PC-3 (cell line): ENCODE measurements around the gene TIAM1. TPM values are rescaled to one million over a fixed set of nuclear protein-coding genes. Genes with fewer than 3 reads are reported as not detected.

ENCODE experiments used
- ATAC-seq: fragments of 200-7000 bp; cut with Tn5 transposase; 2 replicates; pipeline ENCODE4 v1.9.1; 2020; ENCODE audit warnings: mild to moderate bottlenecking, moderate library complexity
- BruUV-seq: library from RNA; stranded (reverse); fragments of 400-500 nt; replicated peaks from 2 replicates; lab custom pipeline; 2021; lab: Mats Ljungman, UMichigan
- CTCF ChIA-PET: fragments of 300-600 bp; sonication (Branson Sonifier 250); formaldehyde crosslinking; loops from one replicate; lab custom pipeline; 2022; ENCODE audit warnings: antibody characterized with exemption; lab: Charles Lee
- POLR2A ChIA-PET: fragments of 300-600 bp; sonication (Branson Sonifier 250); formaldehyde crosslinking; loops from one replicate; lab custom pipeline; 2022; ENCODE audit warnings: antibody characterized with exemption; ENCODE audit not compliant: unreplicated experiment; lab: Charles Lee
- DNase-seq: peaks from one replicate; pipeline ENCODE4 v3.0.0-alpha.2; 2015
- H2AFZ ChIP-seq: fragments of 300-600 bp; sonication (generic); 2 replicates; pipeline ENCODE4 v1.6.0; 2016; ENCODE audit warnings: antibody characterized with exemption, low read length
- H3F3A ChIP-seq: fragments of 300-600 bp; sonication (generic); one replicate; pipeline ENCODE4 v1.6.0; 2017; ENCODE audit warnings: antibody characterized with exemption, low read length, control low read depth, mild to moderate bottlenecking; ENCODE audit not compliant: unreplicated experiment
- H3K27ac ChIP-seq: fragments of 300-600 bp; sonication (generic); 2 replicates; pipeline ENCODE4 v1.5.1; 2016; ENCODE audit warnings: mild to moderate bottlenecking, low read length
- H3K27me3 ChIP-seq: fragments of 300-600 bp; sonication (generic); 2 replicates; pipeline ENCODE4 v1.6.1; 2016; ENCODE audit warnings: low read length, mixed read lengths
- H3K36me3 ChIP-seq: fragments of 300-600 bp; sonication (generic); 2 replicates; pipeline ENCODE4 v1.6.1; 2016; ENCODE audit warnings: low read depth, mixed run types, low read length, mixed read lengths
- H3K4me1 ChIP-seq: fragments of 300-600 bp; sonication (generic); 2 replicates; pipeline ENCODE4 v1.5.1; 2016; ENCODE audit warnings: low read length; ENCODE audit not compliant: insufficient read depth
- H3K4me2 ChIP-seq: fragments of 300-600 bp; sonication (generic); 2 replicates; pipeline ENCODE4 v1.6.0; 2016; ENCODE audit warnings: low read length
- H3K4me3 ChIP-seq: fragments of 300-600 bp; sonication (generic); 2 replicates; pipeline ENCODE4 v1.5.1; 2016; ENCODE audit warnings: mild to moderate bottlenecking, low read length, mixed read lengths
- H3K79me2 ChIP-seq: fragments of 300-600 bp; sonication (generic); 2 replicates; pipeline ENCODE4 v1.6.1; 2017; ENCODE audit warnings: low read length, mixed read lengths
- H3K9ac ChIP-seq: fragments of 300-600 bp; sonication (generic); 2 replicates; pipeline ENCODE4 v1.6.0; 2016; ENCODE audit warnings: mild to moderate bottlenecking, low read length
- H3K9me2 ChIP-seq: fragments of 300-600 bp; sonication (generic); replicated peaks from 2 replicates; pipeline ENCODE4 v1.6.1; 2016; ENCODE audit warnings: mixed run types, low read length, mixed read lengths
- H3K9me3 ChIP-seq: fragments of 300-600 bp; sonication (generic); 2 replicates; pipeline ENCODE4 v1.6.1; 2016; ENCODE audit warnings: low read length, mixed read lengths
- H4K20me1 ChIP-seq: fragments of 300-600 bp; sonication (generic); 2 replicates; pipeline ENCODE4 v1.6.1; 2016; ENCODE audit warnings: low read length, mixed read lengths
- EZH2 ChIP-seq: fragments of 300-600 bp; sonication (generic); IDR thresholded peaks from one replicate; pipeline ENCODE4 v1.6.1; 2017; ENCODE audit warnings: antibody characterized with exemption, mild to moderate bottlenecking, low read length; ENCODE audit not compliant: unreplicated experiment
- EZH2phosphoT487 ChIP-seq: fragments of 300-600 bp; sonication (generic); IDR thresholded peaks from 2 replicates; pipeline ENCODE4 v1.6.1; 2018; ENCODE audit warnings: mild to moderate bottlenecking, antibody characterized with exemption, low read length, borderline replicate concordance
- intact Hi-C: fragments of 100-400 bp; cut with micrococcal nuclease; formaldehyde crosslinking; loops from 2 replicates; pipeline ENCODE4 v1.9.0; 2023
- total RNA-seq: library from RNA; depleted of rRNA; stranded (reverse); fragments of >200 nt; gene quantifications from 2 replicates; pipeline ENCODE4 v1.2.3, GENCODE V29; 2014
- TF ChIP-seq, protein P1 (sequence below): fragments of 300-600 bp; sonication (generic); conservative IDR thresholded peaks from 2 replicates; pipeline ENCODE4 v1.5.1; 2017; ENCODE audit warnings: antibody characterized with exemption, low read depth, mild to moderate bottlenecking, low read length

Gene TIAM1
- total RNA-seq, 1 experiment from 2014 or later: 19.1 TPM

DNA sequence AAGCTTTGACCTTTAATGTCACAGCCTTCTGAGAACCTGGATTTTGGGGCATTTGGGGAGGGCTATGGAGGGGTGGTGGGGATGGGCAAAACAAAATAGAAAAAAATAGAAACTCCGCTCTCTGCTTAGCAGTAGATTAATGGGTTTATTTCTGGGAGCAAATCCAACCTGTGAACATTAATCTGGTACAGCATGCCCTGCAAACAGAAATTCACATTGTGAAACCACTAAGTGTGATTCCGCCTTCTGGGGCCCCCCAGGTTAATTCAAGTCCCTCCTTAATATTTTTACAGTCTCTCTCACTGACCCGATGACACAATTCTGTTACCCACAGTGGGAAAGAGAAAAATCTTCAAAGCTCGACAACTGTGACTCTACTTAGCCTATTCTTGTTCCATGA, 76.4 kb downstream of the TIAM1 start:
- no peaks in the 10 kb centered on the region for H3F3A ChIP-seq
- intact Hi-C loops: no loop called here
- H3K9me3 ChIP-seq: no peaks in the 10 kb centered on the region
- H2AFZ ChIP-seq: no peak overlapping the region
- H3K27ac ChIP-seq: no peak overlapping the region
- TF ChIP-seq, protein P1, sequence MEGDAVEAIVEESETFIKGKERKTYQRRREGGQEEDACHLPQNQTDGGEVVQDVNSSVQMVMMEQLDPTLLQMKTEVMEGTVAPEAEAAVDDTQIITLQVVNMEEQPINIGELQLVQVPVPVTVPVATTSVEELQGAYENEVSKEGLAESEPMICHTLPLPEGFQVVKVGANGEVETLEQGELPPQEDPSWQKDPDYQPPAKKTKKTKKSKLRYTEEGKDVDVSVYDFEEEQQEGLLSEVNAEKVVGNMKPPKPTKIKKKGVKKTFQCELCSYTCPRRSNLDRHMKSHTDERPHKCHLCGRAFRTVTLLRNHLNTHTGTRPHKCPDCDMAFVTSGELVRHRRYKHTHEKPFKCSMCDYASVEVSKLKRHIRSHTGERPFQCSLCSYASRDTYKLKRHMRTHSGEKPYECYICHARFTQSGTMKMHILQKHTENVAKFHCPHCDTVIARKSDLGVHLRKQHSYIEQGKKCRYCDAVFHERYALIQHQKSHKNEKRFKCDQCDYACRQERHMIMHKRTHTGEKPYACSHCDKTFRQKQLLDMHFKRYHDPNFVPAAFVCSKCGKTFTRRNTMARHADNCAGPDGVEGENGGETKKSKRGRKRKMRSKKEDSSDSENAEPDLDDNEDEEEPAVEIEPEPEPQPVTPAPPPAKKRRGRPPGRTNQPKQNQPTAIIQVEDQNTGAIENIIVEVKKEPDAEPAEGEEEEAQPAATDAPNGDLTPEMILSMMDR: no peak
- TF ChIP-seq EZH2 (no peak), EZH2phosphoT487 (no peak)
- peaks cover 8% of the 10 kb centered on the region for H3K4me1 ChIP-seq
- H3K79me2 ChIP-seq: no peaks in the 10 kb centered on the region
- no peaks in the 10 kb centered on the region for H4K20me1 ChIP-seq
- no peak overlapping the region for H3K4me3 ChIP-seq
- H3K9ac ChIP-seq: no peak overlapping the region
- H3K36me3 ChIP-seq: no peaks in the 10 kb centered on the region
- H3K9me2 ChIP-seq: no peaks in the 10 kb centered on the region
- DNase-seq (no peak), ATAC-seq (no peak)
- BruUV-seq: no TSS peak
- ChIA-PET CTCF (no interaction called here), POLR2A (no interaction called here)
- no peak overlapping the region for H3K4me2 ChIP-seq
- no peaks in the 10 kb centered on the region for H3K27me3 ChIP-seq

DNA sequence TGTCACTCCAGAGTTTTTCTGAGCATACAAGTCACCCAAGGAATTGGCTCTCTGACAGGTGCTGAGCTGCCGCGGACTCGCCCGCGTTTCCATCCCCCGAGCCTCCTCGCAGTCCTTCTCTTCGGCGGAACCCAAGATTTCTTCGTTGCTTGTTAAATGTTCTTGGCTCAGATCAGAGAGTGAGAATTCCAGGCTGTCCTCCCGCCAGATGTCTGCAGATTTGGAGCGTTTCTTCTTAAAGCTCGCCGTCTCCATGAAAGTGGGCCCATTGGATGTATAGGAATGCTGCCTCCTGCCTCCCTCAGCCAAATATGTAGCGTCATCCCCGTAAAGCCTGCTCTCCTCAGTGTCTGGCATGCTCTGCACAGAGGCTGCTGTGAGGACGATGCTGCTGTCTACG, 77.8 kb downstream of the TIAM1 start:
- Histone ChIP-seq H2AFZ (no peak overlapping the region), H3K4me1 (no peaks in the 10 kb centered on the region), H3K4me2 (no peak overlapping the region), H3K9ac (no peak overlapping the region), H4K20me1 (no peaks in the 10 kb centered on the region), H3K9me2 (no peaks in the 10 kb centered on the region), H3K9me3 (no peaks in the 10 kb centered on the region), H3K79me2 (no peaks in the 10 kb centered on the region), H3K27ac (no peak overlapping the region), H3F3A (no peaks in the 10 kb centered on the region), H3K27me3 (no peaks in the 10 kb centered on the region), H3K4me3 (no peak overlapping the region), H3K36me3 (no peaks in the 10 kb centered on the region)
- no TSS peak for BruUV-seq
- DNase-seq (no peak), ATAC-seq (no peak)
- TF ChIP-seq EZH2phosphoT487 (no peak), EZH2 (no peak)
- TF ChIP-seq, protein P1: no peak
- CTCF ChIA-PET: no interaction called here
- POLR2A ChIA-PET: no interaction called here
- intact Hi-C loops: no loop called here

DNA sequence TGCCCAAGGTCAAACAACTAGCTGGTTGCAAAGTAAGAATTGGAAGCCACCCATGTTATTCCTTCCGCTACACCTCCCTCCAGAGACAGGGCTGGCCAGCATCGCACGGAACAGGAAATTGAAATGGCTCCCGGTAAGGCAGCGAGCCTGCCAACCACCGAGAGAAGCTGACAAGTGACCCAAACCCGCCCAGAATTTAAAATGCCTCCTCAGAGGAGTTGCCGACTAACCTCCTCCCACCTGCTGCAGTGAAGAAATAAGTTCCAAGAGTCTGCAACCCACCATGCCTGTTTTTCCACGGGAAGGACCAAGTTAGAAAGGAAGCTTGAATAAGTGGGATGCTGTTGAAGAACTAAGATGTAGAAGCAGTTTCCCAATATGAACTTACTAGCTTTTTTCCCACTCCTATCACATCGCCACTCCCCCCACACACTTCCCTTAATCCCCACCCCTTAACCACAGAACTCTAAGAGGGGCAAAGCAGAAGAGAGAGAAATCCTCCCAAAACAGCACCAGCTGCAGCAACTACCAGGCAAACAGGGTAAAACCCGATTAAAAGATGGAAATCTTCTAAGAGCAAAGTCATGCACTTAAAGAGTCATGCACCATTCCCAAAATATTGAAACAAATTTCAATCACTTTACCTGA, 78.6 kb downstream of the TIAM1 start:
- intact Hi-C loops: no loop called here
- Histone ChIP-seq H3F3A (no peaks in the 10 kb centered on the region), H3K36me3 (no peaks in the 10 kb centered on the region), H3K4me1 (no peaks in the 10 kb centered on the region; the same call in none of the 2 replicates), H3K9me2 (no peaks in the 10 kb centered on the region), H3K4me2 (no peak overlapping the region), H3K27me3 (no peaks in the 10 kb centered on the region), H4K20me1 (no peaks in the 10 kb centered on the region), H2AFZ (no peak overlapping the region), H3K9me3 (no peaks in the 10 kb centered on the region), H3K9ac (no peak overlapping the region), H3K27ac (no peak overlapping the region), H3K79me2 (no peaks in the 10 kb centered on the region), H3K4me3 (no peak overlapping the region)
- TF ChIP-seq EZH2phosphoT487: no peak
- TF ChIP-seq EZH2: no peak
- TF ChIP-seq, protein P1: no peak
- CTCF ChIA-PET: no interaction called here
- POLR2A ChIA-PET: no interaction called here
- DNase-seq (no peak), ATAC-seq (no peak)
- BruUV-seq: no TSS peak
